IMR-90 (cell line): ENCODE results near the gene SIRT5.

Source experiments
- MAFK ChIP-seq: IDR thresholded peaks from 2 replicates; pipeline ENCODE4 v1.6.1; 2012; ENCODE audit warnings: low read depth, low read length, improper control_type of control experiment
- MAZ ChIP-seq: IDR thresholded peaks from 2 replicates; pipeline ENCODE4 v1.6.1; 2012; ENCODE audit warnings: low read depth, mild to moderate bottlenecking, low read length, improper control_type of control experiment, moderate library complexity, borderline replicate concordance
- POLR2A ChIP-seq: IDR thresholded peaks from 2 replicates; pipeline ENCODE4 v1.6.1; 2012; ENCODE audit warnings: mild to moderate bottlenecking, low read depth, low read length
- SMC3 ChIP-seq: fragments of 150-350 bp; IDR thresholded peaks from 2 replicates; pipeline ENCODE4 v1.6.1; 2016; ENCODE audit warnings: low read depth, mild to moderate bottlenecking, antibody characterized with exemption, low read length, moderate library complexity
- TF ChIP-seq, protein P1 (sequence below): conservative IDR thresholded peaks from 2 replicates; pipeline ENCODE4 v1.5.1; 2012; ENCODE audit warnings: mild to moderate bottlenecking, low read depth, low read length, improper control_type of control experiment
- TF ChIP-seq, protein P2 (sequence below): fragments of 150-350 bp; IDR thresholded peaks from 2 replicates; pipeline ENCODE4 v1.6.1; 2017; ENCODE audit warnings: mild to moderate bottlenecking, antibody characterized with exemption, low read length, low read depth

DNA sequence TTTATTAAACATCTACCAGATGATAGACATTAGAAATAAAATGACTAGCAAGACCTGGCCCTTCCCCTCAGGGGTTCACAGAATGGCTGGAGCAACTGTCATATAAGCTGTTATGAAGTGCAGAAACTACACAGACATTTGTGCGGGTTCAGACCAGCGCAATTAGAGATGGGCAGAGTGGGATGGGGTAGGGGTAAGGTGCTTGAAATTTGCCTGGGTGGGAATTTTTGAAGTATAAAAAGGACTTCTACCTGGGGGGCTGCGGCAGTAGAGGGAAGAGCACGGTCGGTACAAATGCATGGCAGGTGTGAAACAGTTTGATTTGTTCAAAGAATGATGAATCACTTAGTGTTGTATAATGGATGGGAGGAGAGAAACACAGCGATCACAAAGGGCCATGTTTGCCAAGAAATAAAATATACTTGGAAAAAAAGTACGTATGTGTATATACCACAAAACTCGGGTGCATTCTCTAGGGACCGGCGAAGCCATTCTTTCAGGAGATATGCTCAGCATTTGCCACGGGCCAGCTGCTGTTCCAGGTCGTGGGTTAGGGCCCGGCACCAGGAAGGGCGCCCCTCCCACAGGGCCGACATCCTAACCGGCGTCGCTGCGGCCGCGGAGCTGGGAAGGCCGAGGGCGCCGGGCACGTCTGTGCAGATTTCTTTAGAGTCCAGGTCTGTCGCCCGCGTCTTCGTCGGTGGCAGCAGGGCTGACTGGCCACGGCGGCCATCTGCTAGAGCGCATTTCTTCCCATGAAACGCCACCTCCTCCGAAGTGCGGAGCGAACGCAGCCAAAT is 39.9 kb downstream of the SIRT5 start:
- no peak for TF ChIP-seq MAZ
- no peak for TF ChIP-seq POLR2A
- TF ChIP-seq, protein P1, sequence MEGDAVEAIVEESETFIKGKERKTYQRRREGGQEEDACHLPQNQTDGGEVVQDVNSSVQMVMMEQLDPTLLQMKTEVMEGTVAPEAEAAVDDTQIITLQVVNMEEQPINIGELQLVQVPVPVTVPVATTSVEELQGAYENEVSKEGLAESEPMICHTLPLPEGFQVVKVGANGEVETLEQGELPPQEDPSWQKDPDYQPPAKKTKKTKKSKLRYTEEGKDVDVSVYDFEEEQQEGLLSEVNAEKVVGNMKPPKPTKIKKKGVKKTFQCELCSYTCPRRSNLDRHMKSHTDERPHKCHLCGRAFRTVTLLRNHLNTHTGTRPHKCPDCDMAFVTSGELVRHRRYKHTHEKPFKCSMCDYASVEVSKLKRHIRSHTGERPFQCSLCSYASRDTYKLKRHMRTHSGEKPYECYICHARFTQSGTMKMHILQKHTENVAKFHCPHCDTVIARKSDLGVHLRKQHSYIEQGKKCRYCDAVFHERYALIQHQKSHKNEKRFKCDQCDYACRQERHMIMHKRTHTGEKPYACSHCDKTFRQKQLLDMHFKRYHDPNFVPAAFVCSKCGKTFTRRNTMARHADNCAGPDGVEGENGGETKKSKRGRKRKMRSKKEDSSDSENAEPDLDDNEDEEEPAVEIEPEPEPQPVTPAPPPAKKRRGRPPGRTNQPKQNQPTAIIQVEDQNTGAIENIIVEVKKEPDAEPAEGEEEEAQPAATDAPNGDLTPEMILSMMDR = no peak
- TF ChIP-seq MAFK = no peak
- TF ChIP-seq, protein P2, sequence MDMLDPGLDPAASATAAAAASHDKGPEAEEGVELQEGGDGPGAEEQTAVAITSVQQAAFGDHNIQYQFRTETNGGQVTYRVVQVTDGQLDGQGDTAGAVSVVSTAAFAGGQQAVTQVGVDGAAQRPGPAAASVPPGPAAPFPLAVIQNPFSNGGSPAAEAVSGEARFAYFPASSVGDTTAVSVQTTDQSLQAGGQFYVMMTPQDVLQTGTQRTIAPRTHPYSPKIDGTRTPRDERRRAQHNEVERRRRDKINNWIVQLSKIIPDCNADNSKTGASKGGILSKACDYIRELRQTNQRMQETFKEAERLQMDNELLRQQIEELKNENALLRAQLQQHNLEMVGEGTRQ = no peak
- no peak for TF ChIP-seq SMC3
